Measurements from ENCODE around the gene ABO.
"Not testable (repeated sequence)": the region's sequence is repeated elsewhere in the genome, so short reads cannot be mapped to it uniquely, and the experiment has no call there.

Gene ABO

GRCh38 chr9:133225171-133226011 is 49.6 kb downstream of the ABO start:
- DNase-seq (ENCODE audit: low spot score): no peak

GRCh38 chr9:133224762-133225161 is 50.2 kb downstream of the ABO start:
- no peak for DNase-seq (ENCODE audit: low spot score)

- not testable (repeated sequence) for DNase-seq (ENCODE audit: low spot score)
Observed at GRCh38 chr9:133223159-133223756, 51.7 kb downstream of the ABO start.

- DNase-seq (ENCODE audit: low spot score): not testable (repeated sequence)
Observed at GRCh38 chr9:133221994-133222393, 53.0 kb downstream of the ABO start.

GRCh38 chr9:133221177-133221809 is 53.7 kb downstream of the ABO start:
- no peak for DNase-seq (ENCODE audit: low spot score)

- not testable (repeated sequence) for DNase-seq (ENCODE audit: low spot score)
Observed at GRCh38 chr9:133218049-133218975, 56.7 kb downstream of the ABO start.

- DNase-seq (ENCODE audit: low spot score): not testable (repeated sequence)
Observed at GRCh38 chr9:133217333-133217988, 57.5 kb downstream of the ABO start.

- DNase-seq (ENCODE audit: low spot score): not testable (repeated sequence)
Observed at GRCh38 chr9:133214276-133214675, 60.7 kb downstream of the ABO start.

GRCh38 chr9:133210609-133211008 is 64.4 kb downstream of the ABO start:
- DNase-seq (ENCODE audit: low spot score): no peak

- no peak for DNase-seq (ENCODE audit: low spot score)
Observed at GRCh38 chr9:133210202-133210532, 64.8 kb downstream of the ABO start.

GRCh38 chr9:133209327-133210201 is 65.4 kb downstream of the ABO start:
- not testable (repeated sequence) for DNase-seq (ENCODE audit: low spot score)

- not testable (repeated sequence) for DNase-seq (ENCODE audit: low spot score)
Observed at GRCh38 chr9:133208880-133209300, 66.1 kb downstream of the ABO start, which contains the start of gene OBP2B. TSS of gene OBP2B (minus strand) at chr9:133209250. CDS start at chr9:133209199, 51 bp downstream.

GRCh38 chr9:133208171-133208879 is 66.7 kb downstream of the ABO start:
- not testable (repeated sequence) for DNase-seq (ENCODE audit: low spot score)

- no peak for DNase-seq (ENCODE audit: low spot score)
Observed at GRCh38 chr9:133207540-133208170, 67.3 kb downstream of the ABO start.

GRCh38 chr9:133207021-133207531 is 67.9 kb downstream of the ABO start:
- no peak for DNase-seq (ENCODE audit: low spot score)

GRCh38 chr9:133205996-133206931 is 68.7 kb downstream of the ABO start:
- no peak for DNase-seq (ENCODE audit: low spot score)

GRCh38 chr9:133205481-133205887 is 69.5 kb downstream of the ABO start:
- DNase-seq (ENCODE audit: low spot score): not testable (repeated sequence)
